Kidney (tissue), 14 donors: ENCODE measurements around the gene TNS3. TPM values are rescaled to one million over a fixed set of nuclear protein-coding genes. Genes with fewer than 3 reads are reported as not detected.

Source experiments
- DNase-seq, 5 donors: peaks; one replicate each; pipeline ENCODE4 v3.0.0-alpha.2; 2013 to 2020
- FAIRE-seq: peaks from 2 replicates; lab custom pipeline; 2012; peaks lifted over from hg19 to GRCh38; lab: Jason Lieb, UNC
- H3K27ac ChIP-seq, 2 donors: one replicate each; pipeline ENCODE4 v1.7.0; 2013; ENCODE audit warnings: low read depth in 2 of 2, low read length in 2 of 2, inconsistent platforms in 1 of 2
- H3K27me3 ChIP-seq: one replicate; pipeline ENCODE4 v1.7.1; 2013; ENCODE audit warnings: low read length, inconsistent platforms; ENCODE audit not compliant: control insufficient read depth, insufficient read depth
- H3K36me3 ChIP-seq, 3 donors: one replicate each; pipeline versions ENCODE4 v1.7.0 to v1.7.1; 2013; ENCODE audit warnings: low read length in 3 of 3, control low read depth in 1 of 3, inconsistent platforms in 1 of 3; ENCODE audit not compliant: insufficient read depth in 3 of 3, control insufficient read depth in 2 of 3
- H3K4me1 ChIP-seq, 3 donors: one replicate each; pipeline versions ENCODE4 v1.7.0 to v1.7.1; 2013; ENCODE audit warnings: low read length in 3 of 3, inconsistent platforms in 1 of 3, low read depth in 1 of 3; ENCODE audit not compliant: control insufficient read depth in 2 of 3, insufficient read depth in 2 of 3
- H3K4me3 ChIP-seq, 3 donors: one replicate each; pipeline versions ENCODE4 v1.7.0 to v1.8.1; 2013; ENCODE audit warnings: low read length in 3 of 3, control low read depth in 1 of 3, inconsistent platforms in 1 of 3
- H3K9ac ChIP-seq, 3 donors: one replicate each; pipeline versions ENCODE4 v1.7.0 to v1.7.1; 2013; ENCODE audit warnings: low read length in 3 of 3, control low read depth in 1 of 3, inconsistent platforms in 1 of 3
- H3K9me3 ChIP-seq, 3 donors: one replicate each; pipeline versions ENCODE4 v1.7.0 to v1.7.1; 2013; ENCODE audit warnings: low read length in 3 of 3, control low read depth in 1 of 3, inconsistent platforms in 1 of 3; ENCODE audit not compliant: control insufficient read depth in 2 of 3, insufficient read depth in 1 of 3
- CTCF ChIP-seq: IDR thresholded peaks from 3 replicates; pipeline ENCODE4 v1.5.1; 2012; ENCODE audit warnings: mild to moderate bottlenecking, moderate library complexity, borderline replicate concordance; ENCODE audit not compliant: insufficient read depth; ENCODE audit errors: extremely low read depth
- intact Hi-C: fragments of 100-400 bp; cut with DNase I; formaldehyde crosslinking; loops from one replicate; pipeline ENCODE4 v1.11.1; 2022
- polyA plus RNA-seq: library from polyadenylated mRNA; stranded (reverse); fragments of 350-450 nt; fragmentation: Illumina TruSeq; extraction: RNeasy Lipid Tissue Mini Kit (QIAGEN cat#74804); gene quantifications from one replicate; pipeline ENCODE4 v1.2.3, GENCODE V29; 2014; ENCODE audit warnings: low read depth, low replicate concordance; ENCODE audit not compliant: insufficient read depth
- total RNA-seq: library from RNA; stranded (reverse); fragmentation: NEBNext Ultra II Directional; extraction: Animal tissue kit (Norgen Biotek cat#: 25700); gene quantifications from one replicate; pipeline ENCODE4 v1.2.1, GENCODE V29; 2021
- donor health status: control.
- donor health status: control.
- donor health status: control.
- donor health status: control.
- donor health status: control.
- donor health status: DM: yes; HTN: yes; CAD: no.
- donor health status: Normal renal cell carcinoma (clear cell type).

TNS3 gene
- total and polyA plus RNA-seq, 2 donors from 2014 or later: 38.4 to 198 TPM

- no peak overlapping the region for H3K9ac ChIP-seq
- TF ChIP-seq CTCF: no peak
- FAIRE-seq (no peak), DNase-seq (peak in 1 of 5 donors; percentile 15)
- H3K36me3 ChIP-seq: no peaks in the 10 kb centered on the region
- H3K9me3 ChIP-seq: no peaks in the 10 kb centered on the region
- intact Hi-C loops: no loop called here
- H3K27me3 ChIP-seq: no peaks in the 10 kb centered on the region
- H3K4me1 ChIP-seq: peaks cover 9 to 54% (median 37%) of the 10 kb centered on the region in 3 donors
- no peak overlapping the region for H3K4me3 ChIP-seq
- H3K27ac ChIP-seq: peak overlapping the region; percentile 39 to 74
Measured at GRCh38 chr7:47540387-47541350, 41.2 kb downstream of the TNS3 start.

- Histone ChIP-seq H3K27ac (peak overlapping the region; percentile 39 to 74), H3K27me3 (no peaks in the 10 kb centered on the region), H3K36me3 (no peaks in the 10 kb centered on the region), H3K4me1 (peaks cover 14 to 59% (median 37%) of the 10 kb centered on the region in 3 donors), H3K4me3 (no peak overlapping the region), H3K9ac (no peak overlapping the region), H3K9me3 (no peaks in the 10 kb centered on the region)
- intact Hi-C loops: no loop called here
- FAIRE-seq (no peak), DNase-seq (no peak)
- no peak for TF ChIP-seq CTCF
Measured at GRCh38 chr7:47540053-47540386, 41.9 kb downstream of the TNS3 start.

- Histone ChIP-seq H3K36me3 (no peaks in the 10 kb centered on the region), H3K9ac (peak overlapping the region in 1 of 3 donors; percentile 71), H3K4me1 (peaks cover 17 to 62% (median 42%) of the 10 kb centered on the region in 3 donors), H3K9me3 (no peaks in the 10 kb centered on the region), H3K27ac (peak overlapping the region; percentile 39 to 74), H3K27me3 (no peaks in the 10 kb centered on the region), H3K4me3 (peak overlapping the region in 2 of 3 donors; percentile 37 to 67)
- FAIRE-seq: no peak
- intact Hi-C loops: no loop called here
- DNase-seq: peak in 4 of 5 donors; percentile 37 to 74 (median 55)
- no peak for TF ChIP-seq CTCF
Measured at GRCh38 chr7:47539398-47540052, 42.4 kb downstream of the TNS3 start.
